ENCODE data around the gene VAMP5.
"Not testable (repeated sequence)": the region's sequence is repeated elsewhere in the genome, so short reads cannot be mapped to it uniquely, and the experiment has no call there.

Gene VAMP5

GRCh38 chr2:85611705-85612587 lies 27.7 kb downstream of the VAMP5 start, which contains the start of gene C2orf68:
Gene C2orf68, minus strand, starts transcription at chr2:85612066. Its CDS starts 82 bp downstream, at chr2:85611984.
- Histone ChIP-seq H3K27ac (ENCODE audit: insufficient read depth in 1 of 2, low read depth in 1 of 2, low read length in 2 of 2, poor library complexity in 1 of 2, severe bottlenecking in 2 of 2) (peak within 1 kb of the TSS; percentile 66 to 89), H3K36me3 (ENCODE audit: control insufficient read depth in 4 of 4, insufficient read depth in 4 of 4, low read length in 3 of 4) (peaks cover 12 to 27% (median 25%) of the 10 kb centered on the region in 4 experiments), H3K9me3 (ENCODE audit: control extremely low read depth in 1 of 5, control insufficient read depth in 4 of 5, insufficient read depth in 2 of 5, low read depth in 1 of 5, low read length in 4 of 5) (no peaks in the 10 kb centered on the region), H3K4me3 (ENCODE audit: control insufficient read depth in 1 of 7, extremely low read depth in 1 of 7, insufficient read depth in 4 of 7, low read depth in 2 of 7, low read length in 6 of 7) (peak within 1 kb of the TSS; percentile 76 to 96 (median 88)), H3K27me3 (replicated peaks in 2 of 5; ENCODE audit: control insufficient read depth in 4 of 5, insufficient read depth in 5 of 5, low read length in 4 of 5) (no peaks in the 10 kb centered on the region), H3K4me1 (ENCODE audit: control extremely low read depth in 1 of 4, control insufficient read depth in 4 of 4, insufficient read depth in 4 of 4, low read length in 3 of 4) (peaks cover 5 to 28% (median 14%) of the 10 kb centered on the region in 4 experiments)
- ChIA-PET POLR2A (interaction anchor here (0.5 to 1.5 kb wide), 4 partner anchors 10 to 84 kb away, joined by 3 to 7 read pairs (median 4); partner anchors contain the start of gene TMEM150A), CTCF (interaction anchor here (1.0 to 1.5 kb wide), 5 partner anchors 10 to 51 kb away, joined by 3 to 4 read pairs (median 3); partner anchors contain the start of gene GGCX)
- 13% methylated on average over 54 of the region's 73 CpGs for WGBS (ENCODE audit: insufficient coverage)
- peak; percentile 88 to 95 (median 94) for DNase-seq

DNA sequence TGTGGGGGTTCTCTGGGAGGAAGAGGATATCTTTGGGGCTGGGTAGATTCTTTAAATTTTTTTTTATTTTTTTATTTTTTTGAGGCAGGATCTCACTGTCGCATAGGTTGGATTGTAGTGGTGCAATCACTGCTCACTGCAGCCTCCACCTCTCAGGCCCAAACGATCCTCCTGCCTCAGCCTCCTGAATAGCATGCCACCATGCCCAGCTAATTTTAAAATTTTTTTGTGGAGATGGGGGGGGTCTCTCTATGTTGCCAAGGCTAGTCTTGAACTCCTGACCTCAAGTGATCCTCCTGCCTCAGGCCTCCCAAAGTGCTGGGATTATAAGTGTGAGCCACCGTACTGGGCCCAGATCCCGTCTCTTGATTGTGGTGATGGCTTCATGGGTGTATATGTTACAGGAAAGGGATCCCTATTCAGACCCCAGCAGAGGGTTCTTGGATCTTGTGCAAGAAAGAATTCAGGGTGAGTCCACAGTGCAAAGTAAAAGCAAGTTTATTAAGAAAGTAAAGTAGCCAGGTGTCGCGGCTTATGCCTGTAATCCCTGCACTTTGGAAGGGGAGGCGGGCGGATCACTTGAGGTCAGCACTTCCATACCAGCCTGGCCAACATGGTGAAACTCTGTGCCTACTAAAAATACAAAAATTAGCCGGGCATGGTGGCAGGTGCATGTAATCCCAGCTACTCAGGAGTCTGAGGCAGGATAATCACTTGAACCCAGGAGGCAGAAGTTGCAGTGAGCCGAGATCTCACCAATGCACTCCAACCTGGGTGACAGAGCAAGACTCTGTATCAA lies 29.7 kb downstream of the VAMP5 start:
- peaks cover 1 to 14% (median 9%) of the 10 kb centered on the region in 4 experiments for H3K36me3 ChIP-seq (ENCODE audit: control insufficient read depth in 4 of 4, insufficient read depth in 4 of 4, low read length in 3 of 4)
- peaks cover 9 to 30% (median 23%) of the 10 kb centered on the region in 4 experiments for H3K4me1 ChIP-seq (ENCODE audit: control extremely low read depth in 1 of 4, control insufficient read depth in 4 of 4, insufficient read depth in 4 of 4, low read length in 3 of 4)
- CTCF ChIA-PET, result interaction anchor here (0.7 to 1.0 kb wide), 2 partner anchors 8 to 26 kb away, joined by 3 read pairs; no protein-coding TSS in a partner anchor
- POLR2A ChIA-PET, result interaction anchor here (0.6 kb wide), 1 partner anchor 52 kb away, joined by 8 read pairs; no protein-coding TSS in a partner anchor
- H3K4me3 ChIP-seq (ENCODE audit: control insufficient read depth in 1 of 7, extremely low read depth in 1 of 7, insufficient read depth in 4 of 7, low read depth in 2 of 7, low read length in 6 of 7), result no peak overlapping the region
- no peak overlapping the region for H3K27ac ChIP-seq (ENCODE audit: insufficient read depth in 1 of 2, low read depth in 1 of 2, low read length in 2 of 2, poor library complexity in 1 of 2, severe bottlenecking in 2 of 2)
- no peaks in the 10 kb centered on the region for H3K9me3 ChIP-seq (ENCODE audit: control extremely low read depth in 1 of 5, control insufficient read depth in 4 of 5, insufficient read depth in 2 of 5, low read depth in 1 of 5, low read length in 4 of 5)
- WGBS (ENCODE audit: insufficient coverage), result 91% methylated on average over 9 of the region's 10 CpGs
- no peak for DNase-seq
- no peaks in the 10 kb centered on the region for H3K27me3 ChIP-seq (replicated peaks in 2 of 5; ENCODE audit: control insufficient read depth in 4 of 5, insufficient read depth in 5 of 5, low read length in 4 of 5)

- Histone ChIP-seq H3K4me1 (ENCODE audit: control extremely low read depth in 1 of 4, control insufficient read depth in 4 of 4, insufficient read depth in 4 of 4, low read length in 3 of 4) (peaks cover 9 to 30% (median 23%) of the 10 kb centered on the region in 4 experiments), H3K36me3 (ENCODE audit: control insufficient read depth in 4 of 4, insufficient read depth in 4 of 4, low read length in 3 of 4) (peaks cover 3 to 16% (median 7%) of the 10 kb centered on the region in 4 experiments)
- H3K9me3 ChIP-seq (ENCODE audit: control extremely low read depth in 1 of 5, control insufficient read depth in 4 of 5, insufficient read depth in 2 of 5, low read depth in 1 of 5, low read length in 4 of 5); H3K27ac ChIP-seq (ENCODE audit: insufficient read depth in 1 of 2, low read depth in 1 of 2, low read length in 2 of 2, poor library complexity in 1 of 2, severe bottlenecking in 2 of 2); DNase-seq; H3K27me3 ChIP-seq (replicated peaks in 2 of 5; ENCODE audit: control insufficient read depth in 4 of 5, insufficient read depth in 5 of 5, low read length in 4 of 5); H3K4me3 ChIP-seq (ENCODE audit: control insufficient read depth in 1 of 7, extremely low read depth in 1 of 7, insufficient read depth in 4 of 7, low read depth in 2 of 7, low read length in 6 of 7): not testable (repeated sequence)
- CTCF ChIA-PET, result interaction anchor here (1.0 kb wide), 2 partner anchors 24 to 27 kb away, joined by 3 to 4 read pairs; no protein-coding TSS in a partner anchor
- POLR2A ChIA-PET, result interaction anchor here (1.0 kb wide), 1 partner anchor 53 kb away, joined by 7 read pairs; the partner anchor contains the start of gene GGCX
- WGBS (ENCODE audit: insufficient coverage), result 100% methylated on average over 5 of the region's 7 CpGs
Measured at GRCh38 chr2:85614757-85615156, 30.5 kb downstream of the VAMP5 start.

DNA sequence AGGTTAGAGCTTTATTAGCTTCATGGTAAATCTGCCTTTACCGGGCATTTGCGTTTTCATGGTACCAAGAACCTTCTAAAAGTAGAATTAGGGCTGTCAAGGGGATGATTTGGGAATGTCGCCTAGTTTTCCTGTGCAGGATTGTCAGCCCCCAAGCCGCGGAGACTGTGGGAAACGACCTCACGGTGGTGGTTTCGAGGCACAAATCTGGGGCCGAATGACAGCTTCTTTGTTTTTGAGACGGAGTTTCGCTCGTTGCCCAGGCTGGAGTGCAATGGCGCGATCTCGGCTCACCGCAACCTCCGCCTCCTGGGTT lies 31.1 kb downstream of the VAMP5 start:
- ChIA-PET POLR2A (interaction anchor here (1.0 kb wide), 1 partner anchor 54 kb away, joined by 7 read pairs; the partner anchor contains the start of gene GGCX), CTCF (interaction anchor here (0.9 to 1.0 kb wide), 2 partner anchors 24 to 65 kb away, joined by 3 to 4 read pairs; no protein-coding TSS in a partner anchor)
- no peak for DNase-seq
- Histone ChIP-seq H3K9me3 (ENCODE audit: control extremely low read depth in 1 of 5, control insufficient read depth in 4 of 5, insufficient read depth in 2 of 5, low read depth in 1 of 5, low read length in 4 of 5) (no peaks in the 10 kb centered on the region), H3K27ac (ENCODE audit: insufficient read depth in 1 of 2, low read depth in 1 of 2, low read length in 2 of 2, poor library complexity in 1 of 2, severe bottlenecking in 2 of 2) (peak overlapping the region; percentile 72 to 85), H3K4me3 (ENCODE audit: control insufficient read depth in 1 of 7, extremely low read depth in 1 of 7, insufficient read depth in 4 of 7, low read depth in 2 of 7, low read length in 6 of 7) (peak overlapping the region in 1 of 7 experiments; percentile 89), H3K4me1 (ENCODE audit: control extremely low read depth in 1 of 4, control insufficient read depth in 4 of 4, insufficient read depth in 4 of 4, low read length in 3 of 4) (peaks cover 9 to 27% (median 23%) of the 10 kb centered on the region in 4 experiments), H3K27me3 (replicated peaks in 2 of 5; ENCODE audit: control insufficient read depth in 4 of 5, insufficient read depth in 5 of 5, low read length in 4 of 5) (no peaks in the 10 kb centered on the region), H3K36me3 (ENCODE audit: control insufficient read depth in 4 of 4, insufficient read depth in 4 of 4, low read length in 3 of 4) (peaks cover 5 to 20% (median 9%) of the 10 kb centered on the region in 4 experiments)
- WGBS (ENCODE audit: insufficient coverage), result 90% methylated on average over 14 of the region's 17 CpGs

DNA sequence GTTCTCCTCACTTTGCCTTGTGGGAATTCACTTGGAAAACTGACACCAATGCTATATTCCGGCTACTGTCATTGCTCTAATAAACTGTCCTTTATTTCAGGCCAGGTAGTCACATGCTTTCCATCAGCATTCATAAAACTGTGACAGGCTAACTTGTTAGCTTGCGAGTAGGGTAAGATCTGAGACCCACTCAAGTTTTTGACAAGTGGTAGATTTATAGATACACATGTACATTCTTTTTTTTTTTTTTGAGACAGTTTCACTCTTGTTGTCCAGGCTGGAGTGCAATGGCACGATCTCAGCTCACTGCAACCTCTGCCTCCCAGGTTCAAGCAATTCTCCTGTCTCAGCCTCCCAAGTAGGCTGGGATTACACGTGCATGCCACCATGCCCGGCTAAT lies 33.5 kb downstream of the VAMP5 start:
- peak overlapping the region in 2 of 7 experiments; percentile 76 to 89 for H3K4me3 ChIP-seq (ENCODE audit: control insufficient read depth in 1 of 7, extremely low read depth in 1 of 7, insufficient read depth in 4 of 7, low read depth in 2 of 7, low read length in 6 of 7)
- 95% methylated on average over 2 of the region's 5 CpGs for WGBS (ENCODE audit: insufficient coverage)
- ChIA-PET POLR2A (interaction anchor here (1.0 kb wide), 1 partner anchor 34 kb away, joined by 4 read pairs; no protein-coding TSS in a partner anchor), CTCF (interaction anchor here (1.3 to 1.7 kb wide), 3 partner anchors 18 to 23 kb away, joined by 4 to 7 read pairs (median 6); no protein-coding TSS in a partner anchor)
- not testable (repeated sequence) for DNase-seq; H3K27me3 ChIP-seq (replicated peaks in 2 of 5; ENCODE audit: control insufficient read depth in 4 of 5, insufficient read depth in 5 of 5, low read length in 4 of 5); H3K9me3 ChIP-seq (ENCODE audit: control extremely low read depth in 1 of 5, control insufficient read depth in 4 of 5, insufficient read depth in 2 of 5, low read depth in 1 of 5, low read length in 4 of 5); H3K27ac ChIP-seq (ENCODE audit: insufficient read depth in 1 of 2, low read depth in 1 of 2, low read length in 2 of 2, poor library complexity in 1 of 2, severe bottlenecking in 2 of 2)
- peaks cover 6 to 16% (median 11%) of the 10 kb centered on the region in 4 experiments for H3K4me1 ChIP-seq (ENCODE audit: control extremely low read depth in 1 of 4, control insufficient read depth in 4 of 4, insufficient read depth in 4 of 4, low read length in 3 of 4)
- peaks cover 5 to 37% (median 16%) of the 10 kb centered on the region in 4 experiments for H3K36me3 ChIP-seq (ENCODE audit: control insufficient read depth in 4 of 4, insufficient read depth in 4 of 4, low read length in 3 of 4)

DNA sequence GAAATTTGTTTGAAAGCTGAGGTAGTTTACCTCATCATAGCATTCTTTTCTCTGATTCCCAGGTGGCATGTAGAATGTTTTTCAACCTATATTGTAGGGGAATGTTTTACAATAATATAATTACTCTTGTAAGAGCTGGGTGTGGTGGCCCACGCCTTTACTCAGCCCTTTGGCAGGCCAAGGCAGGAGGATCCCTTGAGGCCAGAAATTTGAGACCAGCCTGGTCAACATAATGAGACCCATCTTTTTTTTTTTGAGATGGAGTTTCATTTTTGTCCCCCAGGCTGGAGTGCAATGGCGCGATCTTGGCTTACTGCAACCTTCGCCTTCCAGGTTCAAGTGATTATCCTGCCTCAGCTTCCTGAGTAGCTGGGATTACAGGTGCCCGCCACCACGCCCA lies 35.4 kb downstream of the VAMP5 start:
- peaks cover 6 to 16% (median 11%) of the 10 kb centered on the region in 4 experiments for H3K4me1 ChIP-seq (ENCODE audit: control extremely low read depth in 1 of 4, control insufficient read depth in 4 of 4, insufficient read depth in 4 of 4, low read length in 3 of 4)
- H3K4me3 ChIP-seq (ENCODE audit: control insufficient read depth in 1 of 7, extremely low read depth in 1 of 7, insufficient read depth in 4 of 7, low read depth in 2 of 7, low read length in 6 of 7), result no peak overlapping the region
- ChIA-PET POLR2A (no interaction called here), CTCF (interaction anchor here (0.7 to 5.7 kb wide), 7 partner anchors 9 to 29 kb away, joined by 3 to 38 read pairs (median 4); no protein-coding TSS in a partner anchor)
- H3K36me3 ChIP-seq (ENCODE audit: control insufficient read depth in 4 of 4, insufficient read depth in 4 of 4, low read length in 3 of 4), result peaks cover 12 to 56% (median 30%) of the 10 kb centered on the region in 4 experiments
- DNase-seq, result no peak
- 100% methylated on average over 2 of the region's 6 CpGs for WGBS (ENCODE audit: insufficient coverage)
- H3K27ac ChIP-seq (ENCODE audit: insufficient read depth in 1 of 2, low read depth in 1 of 2, low read length in 2 of 2, poor library complexity in 1 of 2, severe bottlenecking in 2 of 2), result no peak overlapping the region
- H3K9me3 ChIP-seq (ENCODE audit: control extremely low read depth in 1 of 5, control insufficient read depth in 4 of 5, insufficient read depth in 2 of 5, low read depth in 1 of 5, low read length in 4 of 5), result no peaks in the 10 kb centered on the region
- H3K27me3 ChIP-seq (replicated peaks in 2 of 5; ENCODE audit: control insufficient read depth in 4 of 5, insufficient read depth in 5 of 5, low read length in 4 of 5), result no peaks in the 10 kb centered on the region

Data from common myeloid progenitor, CD34-positive (primary cell).